Breast epithelium (tissue), 4 donors: Measurements from ENCODE around the gene PFN3. TPM values are rescaled to one million over a fixed set of nuclear protein-coding genes. Genes with fewer than 3 reads are reported as not detected.

Experiments
- DNase-seq, 2 donors: peaks; one replicate each; pipeline ENCODE4 v3.0.0-alpha.2; 2019; ENCODE audit warnings: low spot score in 2 of 2
- H3K27ac ChIP-seq, 2 donors: fragments of 200-600 bp; sonication (generic) in 1 of 2; one replicate each; pipeline ENCODE4 v1.5.1; 2016 to 2019; ENCODE audit warnings: mild to moderate bottlenecking in 1 of 2
- H3K27me3 ChIP-seq, 2 donors: fragments of 200-600 bp; sonication (generic) in 1 of 2; one replicate each; pipeline versions ENCODE4 v1.5.1 to v1.6.0; 2017 to 2019; ENCODE audit warnings: control low read depth in 1 of 2, mild to moderate bottlenecking in 1 of 2
- H3K36me3 ChIP-seq: fragments of 200-600 bp; one replicate; pipeline ENCODE4 v1.5.1; 2019
- H3K4me1 ChIP-seq, 2 donors: fragments of 200-600 bp; sonication (generic); one replicate each; pipeline ENCODE4 v1.5.1; 2016 to 2019; ENCODE audit warnings: control low read depth in 1 of 2
- H3K4me3 ChIP-seq, 3 donors: fragments of 200-600 bp; sonication (generic); 1 replicate in 2 of 3; 2 replicates in 1 of 3; pipeline ENCODE4 v1.5.1; 2016 to 2019; ENCODE audit warnings: mild to moderate bottlenecking in 3 of 3, moderate library complexity in 2 of 3
- H3K9me3 ChIP-seq, 2 donors: fragments of 200-600 bp; sonication (generic) in 1 of 2; one replicate each; pipeline ENCODE4 v1.5.1; 2016 to 2019; ENCODE audit warnings: control low read depth in 1 of 2
- POLR2A ChIP-seq: fragments of 450-650 bp; IDR thresholded peaks from one replicate; pipeline ENCODE4 v1.6.1; 2016; ENCODE audit warnings: antibody characterized with exemption, mild to moderate bottlenecking, moderate library complexity
- POLR2AphosphoS5 ChIP-seq, 3 donors: sonication (generic); formaldehyde crosslinking; IDR thresholded peaks; one replicate each; pipeline ENCODE4 v1.6.1; 2017; ENCODE audit warnings: antibody characterized with exemption in 3 of 3
- intact Hi-C: fragments of 100-400 bp; cut with DNase I; formaldehyde crosslinking; loops from one replicate; pipeline ENCODE4 v1.15.1; 2023; ENCODE audit warnings: low total_unique reads
- total RNA-seq, 3 donors: library from RNA; depleted of rRNA; stranded (reverse); fragments of >200 nt; gene quantifications; one replicate each; pipeline ENCODE4 v1.1.0, GENCODE V29; 2016
- TF ChIP-seq, protein P1 (sequence below), 3 donors: fragments of 450-650 bp; IDR thresholded peaks; one replicate each; pipeline ENCODE4 v1.5.1; 2016 to 2017; ENCODE audit warnings: antibody characterized with exemption in 3 of 3, mild to moderate bottlenecking in 3 of 3, moderate library complexity in 3 of 3

Gene PFN3
- total RNA-seq, 3 donors from 2014 or later, result not detected

DNA sequence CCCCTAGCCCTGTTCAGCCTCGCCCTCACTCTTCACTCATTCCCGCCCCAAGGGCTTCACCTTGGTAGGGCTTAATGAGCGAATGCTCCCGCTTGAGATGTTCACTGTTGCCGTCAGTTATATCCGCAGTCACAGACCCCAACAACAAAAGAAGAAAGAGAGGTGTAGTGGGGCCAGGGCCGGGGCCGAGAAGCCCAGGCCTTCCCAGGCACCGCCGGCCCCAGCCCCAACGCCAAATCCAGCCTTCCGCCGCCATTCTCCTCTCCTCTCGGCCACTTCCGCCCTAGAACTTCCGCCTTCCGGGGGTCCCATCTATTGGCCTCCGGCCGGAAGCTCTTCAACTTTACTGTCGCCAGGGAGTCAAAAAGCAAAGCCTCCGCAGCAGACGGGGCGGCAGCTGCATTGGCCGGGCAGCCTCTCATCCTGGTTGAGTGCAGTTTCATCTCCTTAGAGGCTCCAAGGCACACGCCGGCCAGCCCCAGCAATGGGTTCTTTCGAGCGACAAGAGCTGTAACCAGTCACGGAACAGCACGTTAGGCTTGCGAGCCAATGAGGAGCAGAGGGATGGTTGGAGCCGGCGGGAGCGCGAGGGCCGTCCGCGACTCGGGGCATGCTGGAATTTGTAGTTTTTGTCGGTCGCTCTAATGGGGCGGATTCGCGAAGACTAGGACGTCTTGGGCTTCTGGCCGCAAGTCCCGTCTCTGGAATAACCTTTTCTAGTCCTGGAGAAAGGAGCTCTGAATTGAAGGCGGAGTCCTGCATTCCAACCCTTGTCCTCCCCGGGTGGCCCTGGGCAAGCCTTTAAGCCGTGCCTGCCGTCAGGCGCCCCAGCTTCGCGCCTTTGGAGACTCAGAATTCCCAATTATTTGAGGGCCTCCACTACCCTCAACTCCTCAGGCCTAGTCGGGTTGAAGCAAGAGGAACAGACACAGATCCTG is 48.8 kb downstream of the PFN3 start, which contains the start of gene LMAN2:
LMAN2 (minus strand) TSS at position 277 of the 938 bp plus-strand sequence; CDS start at position 256, 21 bp downstream.
- Histone ChIP-seq H3K4me3 (peak within 1 kb of the TSS; percentile 85 to 96 (median 86)), H3K36me3 (peaks cover 2% of the 10 kb centered on the region), H3K4me1 (peaks cover 4 to 19% of the 10 kb centered on the region in 2 donors), H3K27me3 (no peaks in the 10 kb centered on the region), H3K27ac (peak within 1 kb of the TSS; percentile 89 to 90), H3K9me3 (no peaks in the 10 kb centered on the region)
- intact Hi-C loops, result no loop called here
- DNase-seq, result peak; percentile 90 to 91
- peak; percentile 71 to 90 (median 83) for TF ChIP-seq POLR2AphosphoS5 (IDR thresholded peaks at IDR 0.05)
- TF ChIP-seq, protein P1, sequence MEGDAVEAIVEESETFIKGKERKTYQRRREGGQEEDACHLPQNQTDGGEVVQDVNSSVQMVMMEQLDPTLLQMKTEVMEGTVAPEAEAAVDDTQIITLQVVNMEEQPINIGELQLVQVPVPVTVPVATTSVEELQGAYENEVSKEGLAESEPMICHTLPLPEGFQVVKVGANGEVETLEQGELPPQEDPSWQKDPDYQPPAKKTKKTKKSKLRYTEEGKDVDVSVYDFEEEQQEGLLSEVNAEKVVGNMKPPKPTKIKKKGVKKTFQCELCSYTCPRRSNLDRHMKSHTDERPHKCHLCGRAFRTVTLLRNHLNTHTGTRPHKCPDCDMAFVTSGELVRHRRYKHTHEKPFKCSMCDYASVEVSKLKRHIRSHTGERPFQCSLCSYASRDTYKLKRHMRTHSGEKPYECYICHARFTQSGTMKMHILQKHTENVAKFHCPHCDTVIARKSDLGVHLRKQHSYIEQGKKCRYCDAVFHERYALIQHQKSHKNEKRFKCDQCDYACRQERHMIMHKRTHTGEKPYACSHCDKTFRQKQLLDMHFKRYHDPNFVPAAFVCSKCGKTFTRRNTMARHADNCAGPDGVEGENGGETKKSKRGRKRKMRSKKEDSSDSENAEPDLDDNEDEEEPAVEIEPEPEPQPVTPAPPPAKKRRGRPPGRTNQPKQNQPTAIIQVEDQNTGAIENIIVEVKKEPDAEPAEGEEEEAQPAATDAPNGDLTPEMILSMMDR (IDR thresholded peaks at IDR 0.05), result no peak
- TF ChIP-seq POLR2A, result no peak

DNA sequence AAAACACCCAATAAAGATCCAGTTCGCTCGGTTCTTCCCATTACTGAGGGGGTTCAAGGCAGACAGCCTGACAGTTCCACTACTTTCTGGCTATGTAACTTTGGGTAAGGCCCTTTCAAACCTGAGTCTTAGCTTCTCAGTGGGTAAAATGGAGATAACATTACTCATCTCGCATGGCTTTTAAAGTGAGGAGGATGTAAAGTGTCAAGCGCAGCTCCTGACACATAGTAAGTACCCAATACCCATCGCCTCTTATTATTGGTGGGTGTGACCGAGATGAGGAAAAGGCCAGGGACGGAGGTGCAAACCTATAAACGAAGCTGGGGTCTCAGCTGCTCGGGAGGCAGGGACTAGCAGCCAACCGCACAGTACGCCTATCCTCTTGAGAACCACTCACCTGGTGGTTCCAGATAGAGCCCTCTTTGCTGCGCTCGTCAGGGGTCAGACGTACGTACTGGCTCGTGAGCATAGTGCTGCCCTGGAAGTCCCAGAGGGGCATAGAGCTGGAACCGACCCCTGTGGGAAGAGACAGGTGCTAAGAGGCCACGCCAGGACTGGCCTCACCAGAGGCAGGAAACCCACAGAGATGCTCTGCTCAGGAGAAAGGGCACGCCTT is 49.6 kb downstream of the PFN3 start:
- intact Hi-C loops, result no loop called here
- peaks cover 4 to 19% of the 10 kb centered on the region in 2 donors for H3K4me1 ChIP-seq
- no peaks in the 10 kb centered on the region for H3K27me3 ChIP-seq

More for the DNA sequence above, 49.6 kb downstream of the PFN3 start:
- Histone ChIP-seq H3K9me3 (no peaks in the 10 kb centered on the region), H3K36me3 (peaks cover 2% of the 10 kb centered on the region), H3K4me3 (peak overlapping the region; percentile 85 to 96 (median 86)), H3K27ac (peak overlapping the region; percentile 89 to 90)
- DNase-seq, result no peak
- TF ChIP-seq, protein P1 (IDR thresholded peaks at IDR 0.05), result no peak

Other genes starting within 250 kb of the PFN3 start
- 10 to 100 TPM; 21.4 to 62.9 (median 36.0) TPM for gene RAB24, start 96.9 kb downstream of the PFN3 start, total RNA-seq
- 10 to 100 TPM; 61.0 to 97.0 (median 68.8) TPM for gene PRELID1, start 96.9 kb downstream of the PFN3 start, total RNA-seq
- gene MXD3, start 88.8 kb downstream of the PFN3 start, total RNA-seq, result 10 to 100 TPM in 1 of 3 donors, 1 to 10 TPM in 2; 4.2 to 10.5 (median 9.4) TPM
- gene LMAN2, start 49.0 kb downstream of the PFN3 start, total RNA-seq, result 100 to 1,000 TPM; 139 to 188 (median 170) TPM
- gene RGS14, start 42.7 kb downstream of the PFN3 start, total RNA-seq, result 10 to 100 TPM in 2 of 3 donors, 1 to 10 TPM in 1; 9.0 to 16.4 (median 11.3) TPM
- not detected for gene SLC34A1, start 16.2 kb downstream of the PFN3 start, total RNA-seq
- gene F12, start 8.9 kb upstream of the PFN3 start, total RNA-seq, result 1 to 10 TPM in 2 of 3 donors, under 1 TPM in 1; 0.64 to 2.9 (median 2.6) TPM
- 10 to 100 TPM; 21.3 to 25.0 (median 22.1) TPM for gene GRK6, start 26.0 kb upstream of the PFN3 start, total RNA-seq
- gene PRR7, start 46.2 kb upstream of the PFN3 start, total RNA-seq, result 1 to 10 TPM in 2 of 3 donors, under 1 TPM in 1; 0.48 to 2.0 (median 1.3) TPM
- gene DBN1, start 73.0 kb upstream of the PFN3 start, total RNA-seq, result 10 to 100 TPM; 30.7 to 94.6 (median 61.3) TPM
- gene PDLIM7, start 96.9 kb upstream of the PFN3 start, total RNA-seq, result 10 to 100 TPM; 17.1 to 61.9 (median 42.6) TPM
- 1 to 10 TPM; 1.6 to 7.2 (median 6.6) TPM for gene DOK3, start 109.2 kb upstream of the PFN3 start, total RNA-seq
- gene DDX41, start 116.3 kb upstream of the PFN3 start, total RNA-seq, result 100 to 1,000 TPM in 2 of 3 donors, 10 to 100 TPM in 1; 76.0 to 110 (median 103) TPM
- 10 to 100 TPM; 35.4 to 81.5 (median 77.0) TPM for gene FAM193B, start 153.9 kb upstream of the PFN3 start, total RNA-seq
- gene TMED9, start 191.5 kb upstream of the PFN3 start, total RNA-seq, result 100 to 1,000 TPM in 1 of 3 donors, 10 to 100 TPM in 2; 75.4 to 109 (median 95.1) TPM
- 10 to 100 TPM; 21.4 to 27.5 (median 22.6) TPM for gene B4GALT7, start 199.5 kb upstream of the PFN3 start, total RNA-seq